Activated CD4-positive, alpha-beta T cell treated with anti-CD3 and anti-CD28 coated beads, Interleukin-2, amount 50 U/mL, for 24 hours (primary cell): ENCODE measurements around the gene ELSPBP1.
"Not testable (repeated sequence)": the region's sequence is repeated elsewhere in the genome, so short reads cannot be mapped to it uniquely, and the experiment has no call there.

Experiments used
- DNase-seq, 2 donors: peaks; one replicate each; pipeline ENCODE4 v3.0.0-alpha.2; 2020; ENCODE audit warnings: low read depth in 1 of 2, low spot score in 1 of 2

ELSPBP1 gene

GRCh38 chr19:47994209-47994802 lies at the start of gene ELSPBP1:
Gene ELSPBP1 (plus strand): TSS chr19:47994632. CDS start chr19:48008668, 14,036 bp downstream.
- DNase-seq, result no peak

DNA sequence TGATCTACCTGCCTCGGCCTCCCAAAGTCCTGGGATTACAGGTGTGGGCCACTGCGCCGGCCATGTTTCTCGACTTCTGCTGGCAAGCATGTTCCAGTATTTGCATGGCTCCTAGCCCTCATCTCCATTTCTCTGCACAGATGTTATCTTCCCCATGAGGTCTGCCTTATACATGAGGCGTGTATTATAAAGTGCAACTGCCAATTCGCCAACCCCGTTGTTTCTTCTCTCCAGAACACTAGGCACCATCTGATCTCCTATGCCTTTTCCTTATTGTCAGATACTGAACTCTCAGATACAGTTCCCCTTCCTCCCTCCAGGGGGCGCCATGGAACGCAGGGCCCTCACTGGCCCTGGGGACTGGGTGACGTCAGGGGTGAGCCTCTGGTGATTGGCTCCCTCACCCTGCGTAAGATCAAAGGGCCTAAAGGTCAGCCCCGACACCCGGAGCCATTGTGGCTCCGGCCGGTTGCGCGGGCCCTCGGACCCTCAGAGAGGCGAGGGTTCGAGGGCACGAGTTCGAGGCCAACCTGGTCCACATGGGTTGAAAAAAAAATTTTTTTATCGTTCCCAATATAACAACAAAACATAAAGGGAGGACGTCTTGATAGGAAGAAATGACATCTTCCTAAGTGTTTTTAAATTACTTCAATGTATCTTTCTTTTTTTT lies 44.4 kb upstream of the ELSPBP1 start:
- peak in 1 of 2 donors; percentile 8 for DNase-seq

GRCh38 chr19:47952132-47952531 lies 42.3 kb upstream of the ELSPBP1 start:
- not testable (repeated sequence) for DNase-seq

DNA sequence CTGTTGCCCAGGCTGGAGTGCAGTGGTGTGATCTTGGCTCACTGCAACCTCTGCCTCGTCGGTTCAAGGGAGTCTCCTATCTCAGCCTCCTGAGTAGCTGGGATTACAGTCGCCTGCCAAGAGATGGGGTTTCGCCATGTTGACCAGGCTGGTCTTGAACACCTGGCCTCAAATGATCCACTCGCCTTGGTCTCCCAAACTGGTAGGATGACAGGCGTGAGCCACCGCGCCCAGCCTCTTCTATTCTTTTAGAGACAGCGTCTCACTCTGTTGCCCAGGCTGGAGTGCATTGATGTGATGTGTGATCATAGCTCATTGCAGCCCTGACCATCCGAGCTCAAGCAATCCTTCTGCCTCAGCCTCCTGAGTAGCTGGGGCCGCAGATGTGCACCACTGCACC lies 38.5 kb upstream of the ELSPBP1 start:
- DNase-seq, result not testable (repeated sequence)

DNA sequence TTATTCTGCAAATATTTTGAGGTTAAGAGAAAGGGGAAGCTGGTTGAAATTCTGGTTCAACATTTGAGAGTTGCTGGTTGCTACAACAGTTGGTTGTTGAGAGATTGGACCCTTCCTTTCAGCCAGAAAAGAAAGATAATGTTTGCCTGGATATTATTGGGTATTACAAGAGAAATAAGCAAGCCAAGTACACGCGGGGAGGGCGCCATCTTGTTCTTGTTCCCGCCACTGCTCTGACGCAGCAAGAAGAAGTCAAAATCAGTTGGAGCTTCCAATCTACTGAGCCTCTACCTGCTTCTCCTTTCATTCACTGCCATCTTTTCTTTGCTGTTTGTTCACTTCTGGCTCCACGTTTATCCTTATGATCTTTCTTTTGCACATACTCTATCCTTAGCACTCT lies 20.9 kb upstream of the ELSPBP1 start:
- DNase-seq, result no peak

DNA sequence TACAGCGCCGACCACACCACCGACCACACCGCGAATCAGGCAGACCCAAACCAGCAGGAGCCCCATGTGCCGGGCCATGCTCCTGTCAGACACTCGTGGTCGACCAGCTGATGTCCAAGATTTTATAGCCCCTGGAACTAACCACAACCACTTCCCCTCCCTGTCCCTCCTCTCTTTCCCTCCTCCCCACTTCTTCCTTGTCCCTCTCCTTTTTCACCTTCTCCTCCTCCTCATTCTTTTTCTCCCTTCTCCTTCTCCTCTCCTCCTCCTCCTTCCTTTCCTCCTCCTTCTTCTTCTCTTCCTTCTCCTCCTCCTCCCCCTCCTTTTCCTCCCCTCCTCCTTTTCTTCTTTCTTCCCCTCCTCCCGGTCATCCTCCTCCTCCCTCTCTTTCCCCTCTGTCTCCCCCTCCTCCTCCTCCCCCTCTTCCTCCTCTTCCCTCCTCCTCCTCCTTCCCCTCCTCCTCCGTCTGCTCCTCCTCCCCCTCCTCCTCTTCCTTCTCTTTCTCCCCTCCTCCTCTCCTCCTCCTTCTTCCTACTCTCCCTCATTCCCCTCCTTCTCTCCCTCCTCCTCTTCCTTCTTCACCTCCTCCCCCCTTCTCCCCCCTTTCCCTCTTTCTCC lies 3.1 kb upstream of the ELSPBP1 start:
- DNase-seq, result no peak

- DNase-seq, result no peak
Observed at GRCh38 chr19:47992070-47992469, 2.4 kb upstream of the ELSPBP1 start, which contains the start of gene BSPH1. Gene BSPH1 (minus strand): TSS chr19:47992170. CDS start chr19:47992081, 89 bp downstream.

- DNase-seq, result no peak
Observed at GRCh38 chr19:47996230-47996727, 1.8 kb downstream of the ELSPBP1 start.

DNA sequence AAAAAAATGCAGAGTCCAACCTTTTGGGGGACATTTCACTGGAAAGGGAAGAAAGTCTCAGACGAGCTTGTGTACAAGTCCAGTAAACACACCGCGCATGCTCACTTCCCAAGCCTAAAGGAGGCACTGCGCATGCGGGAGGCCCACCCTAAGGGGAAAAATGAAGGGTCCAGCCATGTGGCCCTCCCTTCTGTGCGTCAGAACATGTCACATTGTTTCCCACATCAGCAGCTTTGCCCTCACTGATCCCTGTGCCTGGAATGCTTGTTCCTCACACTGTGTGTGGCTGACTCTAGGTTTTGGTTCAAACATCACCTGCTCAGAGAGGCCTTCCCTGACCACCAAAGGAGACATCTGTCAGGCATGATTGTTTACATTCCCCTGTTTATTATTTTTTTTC lies 4.4 kb downstream of the ELSPBP1 start:
- no peak for DNase-seq

DNA sequence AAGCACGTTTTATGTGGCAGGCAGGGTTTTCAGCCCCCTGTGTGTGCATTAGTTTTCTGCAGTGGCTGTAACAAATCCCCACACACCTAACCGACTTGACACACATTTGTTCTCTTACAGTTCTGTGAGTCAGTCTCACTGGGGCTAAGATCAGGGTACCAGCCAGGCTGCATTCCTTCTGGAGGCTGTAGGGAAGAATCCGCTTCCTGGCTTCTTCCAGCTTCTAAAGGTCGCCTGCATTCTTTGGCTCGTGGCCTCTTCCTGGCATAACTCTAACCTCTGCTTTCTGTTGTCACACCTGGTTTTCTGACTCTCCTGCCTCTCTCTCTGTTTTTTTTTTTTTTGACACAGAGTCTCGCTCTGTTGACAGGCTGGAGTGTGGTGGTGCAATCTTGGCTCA lies 6.4 kb downstream of the ELSPBP1 start:
- DNase-seq, result no peak

GRCh38 chr19:48004236-48004635 lies 9.8 kb downstream of the ELSPBP1 start:
- no peak for DNase-seq

DNA sequence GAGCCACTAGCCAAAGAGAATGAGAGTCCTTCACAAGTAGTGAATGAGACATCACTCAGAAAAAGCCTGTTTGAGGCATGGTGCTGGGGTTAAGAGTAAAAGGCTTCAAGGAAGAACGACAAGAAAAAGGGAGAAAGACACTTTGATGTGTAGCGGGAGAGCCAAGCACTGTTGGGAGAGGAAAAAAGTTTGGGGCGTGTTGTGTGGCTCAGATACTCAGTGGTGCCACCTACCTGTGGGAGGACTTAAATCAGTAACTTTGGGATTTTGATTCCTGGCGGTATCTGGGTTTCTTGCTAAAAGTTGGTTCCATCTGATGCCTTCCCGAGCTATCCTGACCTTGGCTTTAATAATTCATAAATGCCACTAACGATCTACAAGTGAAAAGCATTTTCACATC lies 12.3 kb downstream of the ELSPBP1 start:
- no peak for DNase-seq

DNA sequence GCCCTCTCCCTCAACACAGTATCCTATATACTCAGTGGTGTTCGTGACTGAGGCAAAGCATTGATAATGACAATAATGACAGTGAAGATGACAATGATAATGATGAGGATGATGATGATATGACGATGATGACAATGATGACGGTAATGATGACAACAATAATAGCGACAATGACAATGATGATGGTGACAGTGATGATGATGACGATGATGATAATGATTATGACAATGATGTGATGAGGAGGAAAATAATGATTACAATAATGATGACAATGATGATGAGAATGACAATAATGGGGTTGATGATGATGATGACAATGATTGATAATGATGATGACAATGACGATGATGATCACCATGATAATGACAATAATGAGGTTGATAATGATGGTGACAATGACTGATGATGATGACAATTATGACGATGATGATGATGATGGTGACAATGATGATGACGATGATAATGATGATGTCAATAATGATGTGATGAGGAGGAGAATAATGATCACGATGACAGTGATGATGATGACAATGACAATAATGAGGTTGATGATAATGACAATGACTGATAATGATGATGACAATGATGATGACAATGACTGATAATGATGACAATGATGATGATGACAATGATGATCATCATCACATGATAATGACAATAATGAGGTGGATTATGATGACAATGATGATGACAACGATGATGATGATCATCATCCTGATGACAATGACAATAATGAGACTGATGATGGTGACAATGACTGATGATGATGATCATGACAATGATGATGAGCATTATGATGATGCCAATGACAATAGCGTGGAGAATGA lies 16.7 kb downstream of the ELSPBP1 start:
- no peak for DNase-seq

DNA sequence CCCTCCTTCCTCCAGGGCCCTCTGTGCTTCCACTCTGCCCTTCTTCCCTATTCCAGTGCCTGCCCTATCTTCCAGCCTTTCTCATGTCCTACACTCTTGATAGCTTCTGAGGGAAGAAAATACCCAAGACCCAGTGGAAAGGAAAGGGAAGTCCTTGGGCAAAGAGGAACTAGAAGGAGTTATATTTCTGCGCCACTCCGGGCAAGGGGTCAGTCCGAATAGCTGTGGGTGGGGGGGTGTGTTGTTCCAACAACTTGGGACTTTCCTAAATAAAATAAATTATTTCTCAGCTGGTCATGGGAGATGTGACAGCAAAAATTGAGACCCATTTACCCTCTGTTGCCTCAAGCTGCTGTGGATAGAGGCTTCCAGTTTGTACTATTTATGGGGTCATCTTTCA lies 26.3 kb downstream of the ELSPBP1 start:
- no peak for DNase-seq

- DNase-seq, result no peak
Observed at GRCh38 chr19:48023011-48023410, 28.6 kb downstream of the ELSPBP1 start.

DNA sequence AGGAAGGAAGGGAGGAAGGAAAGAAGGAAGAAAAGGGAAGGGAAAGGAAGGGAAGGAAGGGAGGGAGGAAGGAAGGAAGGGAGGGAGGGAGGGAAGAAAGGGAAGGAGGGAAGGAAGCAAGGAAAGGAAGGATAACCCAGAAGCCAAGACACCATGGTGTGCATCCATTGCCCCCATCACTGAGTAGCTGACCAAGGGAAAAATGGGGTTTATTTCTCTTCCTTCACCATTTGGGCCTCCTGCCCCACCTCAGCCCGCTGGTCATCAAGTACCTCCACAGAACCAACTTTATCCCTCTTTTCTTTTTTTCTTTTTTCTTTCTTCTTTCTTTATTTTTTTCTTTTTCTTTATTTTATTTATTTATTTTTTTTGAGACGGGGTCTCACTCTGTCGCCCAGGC lies 29.1 kb downstream of the ELSPBP1 start:
- no peak for DNase-seq

- DNase-seq, result no peak
Observed at GRCh38 chr19:48025480-48025879, 31.0 kb downstream of the ELSPBP1 start.

DNA sequence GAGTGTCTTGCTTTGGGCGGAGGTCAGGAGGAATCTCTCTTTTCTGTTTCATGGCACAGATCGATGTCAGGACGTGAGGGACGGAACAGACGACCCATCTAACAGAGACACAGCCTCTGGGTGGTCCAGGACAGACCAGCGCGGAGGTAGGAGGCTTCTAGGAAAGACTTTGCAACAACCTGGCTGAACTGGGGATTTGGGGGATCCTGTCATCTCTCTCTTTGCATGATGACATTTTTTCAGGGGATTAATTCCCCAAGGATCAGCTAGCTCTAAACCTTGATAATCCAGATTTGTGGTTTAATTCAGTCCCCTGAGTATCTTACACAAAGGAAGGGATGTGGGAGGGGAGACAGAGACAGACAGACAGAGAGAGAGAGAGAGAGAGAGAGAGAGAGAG lies 35.0 kb downstream of the ELSPBP1 start:
- no peak for DNase-seq

DNA sequence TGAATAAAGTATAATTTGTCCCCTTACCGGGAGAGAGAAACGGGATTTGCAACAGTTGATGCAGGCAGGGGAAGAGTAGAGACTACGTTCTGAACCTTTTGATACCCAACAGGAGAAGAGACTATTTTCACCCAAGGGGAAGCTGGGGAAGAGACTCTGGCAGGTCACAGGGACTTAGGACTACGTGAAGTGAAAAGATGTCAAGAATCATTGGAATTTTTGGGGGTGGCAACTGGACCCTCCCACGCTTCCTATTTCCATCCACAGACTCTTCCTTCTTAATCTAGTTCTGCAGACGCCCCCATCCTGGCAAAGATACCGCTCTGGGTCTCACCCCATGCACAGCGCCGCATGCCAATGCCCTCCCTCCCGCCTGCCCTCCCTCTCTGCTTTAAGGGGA lies 35.6 kb downstream of the ELSPBP1 start:
- DNase-seq, result no peak

GRCh38 chr19:48033604-48034003 lies 39.2 kb downstream of the ELSPBP1 start:
- DNase-seq, result no peak

GRCh38 chr19:48036765-48037164 lies 42.3 kb downstream of the ELSPBP1 start:
- no peak for DNase-seq
